Measurements from ENCODE around the gene WBP1L.
"Not testable (repeated sequence)": the region's sequence is repeated elsewhere in the genome, so short reads cannot be mapped to it uniquely, and the experiment has no call there.

Gene WBP1L

DNA sequence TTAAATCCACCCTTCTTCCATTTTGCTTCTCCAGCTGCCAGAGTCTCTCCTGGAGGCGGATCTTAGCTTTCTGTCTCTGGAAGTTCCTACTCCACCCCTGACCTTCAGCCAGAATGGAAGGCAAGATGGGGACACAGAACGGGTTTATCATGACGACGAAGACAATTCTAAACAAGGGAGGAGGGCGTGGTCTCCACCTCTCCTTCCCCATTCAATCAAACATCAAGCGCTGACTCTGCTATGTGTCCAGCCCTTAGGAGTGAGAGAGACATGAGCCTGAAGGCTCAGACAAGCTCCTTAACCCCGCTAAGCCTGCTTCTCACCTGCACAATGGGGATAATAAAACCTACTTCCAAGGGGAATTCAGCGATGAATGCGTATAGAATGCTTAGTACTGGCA is 90.4 kb downstream of the WBP1L start:
- TF ChIP-seq, protein P1, sequence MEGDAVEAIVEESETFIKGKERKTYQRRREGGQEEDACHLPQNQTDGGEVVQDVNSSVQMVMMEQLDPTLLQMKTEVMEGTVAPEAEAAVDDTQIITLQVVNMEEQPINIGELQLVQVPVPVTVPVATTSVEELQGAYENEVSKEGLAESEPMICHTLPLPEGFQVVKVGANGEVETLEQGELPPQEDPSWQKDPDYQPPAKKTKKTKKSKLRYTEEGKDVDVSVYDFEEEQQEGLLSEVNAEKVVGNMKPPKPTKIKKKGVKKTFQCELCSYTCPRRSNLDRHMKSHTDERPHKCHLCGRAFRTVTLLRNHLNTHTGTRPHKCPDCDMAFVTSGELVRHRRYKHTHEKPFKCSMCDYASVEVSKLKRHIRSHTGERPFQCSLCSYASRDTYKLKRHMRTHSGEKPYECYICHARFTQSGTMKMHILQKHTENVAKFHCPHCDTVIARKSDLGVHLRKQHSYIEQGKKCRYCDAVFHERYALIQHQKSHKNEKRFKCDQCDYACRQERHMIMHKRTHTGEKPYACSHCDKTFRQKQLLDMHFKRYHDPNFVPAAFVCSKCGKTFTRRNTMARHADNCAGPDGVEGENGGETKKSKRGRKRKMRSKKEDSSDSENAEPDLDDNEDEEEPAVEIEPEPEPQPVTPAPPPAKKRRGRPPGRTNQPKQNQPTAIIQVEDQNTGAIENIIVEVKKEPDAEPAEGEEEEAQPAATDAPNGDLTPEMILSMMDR (IDR thresholded peaks at IDR 0.05; ENCODE audit: extremely low read depth, missing control alignments), result no peak
- no peak for DNase-seq (ENCODE audit: low spot score)

- TF ChIP-seq, protein P1 (IDR thresholded peaks at IDR 0.05; ENCODE audit: extremely low read depth, missing control alignments), result peak; percentile 92
- DNase-seq (ENCODE audit: low spot score), result peak; percentile 80
Observed at GRCh38 chr10:102835007-102835482, 91.3 kb downstream of the WBP1L start.

GRCh38 chr10:102837230-102837721 is 93.5 kb downstream of the WBP1L start, which contains the start of gene CYP17A1:
CYP17A1 (minus strand) TSS chr10:102837413; CDS start chr10:102837361, 52 bp downstream.
- TF ChIP-seq, protein P1 (IDR thresholded peaks at IDR 0.05; ENCODE audit: extremely low read depth, missing control alignments), result no peak
- DNase-seq (ENCODE audit: low spot score), result no peak

GRCh38 chr10:102838276-102838927 is 94.7 kb downstream of the WBP1L start:
- not testable (repeated sequence) for DNase-seq (ENCODE audit: low spot score)

- no peak for DNase-seq (ENCODE audit: low spot score)
- TF ChIP-seq, protein P1 (IDR thresholded peaks at IDR 0.05; ENCODE audit: extremely low read depth, missing control alignments), result no peak
Observed at GRCh38 chr10:102841827-102842345, 98.1 kb downstream of the WBP1L start.

GRCh38 chr10:102843139-102843538 is 99.4 kb downstream of the WBP1L start:
- DNase-seq (ENCODE audit: low spot score), result not testable (repeated sequence)

GRCh38 chr10:102844190-102844776 is 100.5 kb downstream of the WBP1L start:
- DNase-seq (ENCODE audit: low spot score), result not testable (repeated sequence)

GRCh38 chr10:102845352-102845902 is 101.7 kb downstream of the WBP1L start:
- DNase-seq (ENCODE audit: low spot score), result no peak
- TF ChIP-seq, protein P1 (IDR thresholded peaks at IDR 0.05; ENCODE audit: extremely low read depth, missing control alignments), result no peak

All from GM20000 (cell line).